Ishikawa (cell line): ENCODE measurements around the gene ENDOG.

Experiments used
- EP300 ChIP-seq: IDR thresholded peaks from 2 replicates; pipeline ENCODE4 v1.6.1; 2012; ENCODE audit warnings: borderline replicate concordance
- FOXM1 ChIP-seq: IDR thresholded peaks from 2 replicates; pipeline ENCODE4 v1.6.1; 2012; ENCODE audit warnings: low read depth, borderline replicate concordance
- RAD21 ChIP-seq: IDR thresholded peaks from 2 replicates; pipeline ENCODE4 v1.6.1; 2012; ENCODE audit warnings: low read depth
- TCF12 ChIP-seq: IDR thresholded peaks from 2 replicates; pipeline ENCODE4 v1.6.1; 2012; ENCODE audit warnings: low read depth
- TEAD4 ChIP-seq: IDR thresholded peaks from 2 replicates; pipeline ENCODE4 v1.6.1; 2012
- ZBTB7A ChIP-seq: IDR thresholded peaks from 2 replicates; pipeline ENCODE4 v1.6.1; 2012; ENCODE audit warnings: low read depth

The ENDOG gene

DNA sequence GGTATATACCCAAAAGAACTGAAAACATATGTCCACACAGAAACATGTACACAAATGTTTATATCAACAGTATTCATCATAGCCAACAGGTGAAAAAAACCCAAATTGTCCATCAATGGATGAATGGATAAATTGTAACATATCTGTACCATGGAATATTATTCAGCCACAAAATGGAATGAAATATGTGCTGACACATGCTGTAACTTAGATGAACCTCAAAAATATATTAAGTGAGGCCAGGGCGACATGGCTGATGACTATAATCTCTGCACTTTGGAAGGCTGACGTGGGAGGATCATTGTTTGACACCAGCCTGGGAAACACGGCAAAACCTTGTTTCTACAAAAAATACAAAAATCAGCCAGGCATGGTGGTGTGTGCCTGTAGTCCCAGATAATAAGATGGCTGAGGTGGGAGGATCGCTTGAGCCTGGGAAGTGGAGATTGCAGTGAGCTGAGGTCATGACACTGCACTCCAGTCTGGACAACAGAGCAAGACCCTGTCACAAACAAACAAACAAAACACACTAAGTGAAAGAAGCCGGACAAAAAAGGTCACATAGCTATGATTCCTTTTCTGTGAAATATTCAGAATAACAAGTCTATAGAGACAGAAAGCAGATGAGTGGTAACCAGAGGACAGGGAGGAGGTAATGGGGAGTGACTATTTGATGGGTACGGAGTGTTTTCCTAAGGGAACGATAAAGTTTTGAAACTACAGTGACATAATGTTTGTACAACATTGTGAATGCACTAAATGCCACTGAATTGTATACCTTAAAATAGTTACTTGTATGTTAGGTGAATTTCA, 52.0 kb downstream of the ENDOG start:
- TF ChIP-seq ZBTB7A, result no peak
- TF ChIP-seq RAD21, result no peak
- TF ChIP-seq TCF12, result no peak
- TF ChIP-seq EP300, result no peak
- no peak for TF ChIP-seq TEAD4
- no peak for TF ChIP-seq FOXM1
